H7 (cell line): ENCODE measurements around the gene KCP. TPM values are rescaled to one million over a fixed set of nuclear protein-coding genes. Genes with fewer than 3 reads are reported as not detected.

Experiments used
- DNase-seq: peaks from one replicate; pipeline ENCODE4 v3.0.0; 2012
- H3K27me3 ChIP-seq: 2 replicates; pipeline ENCODE4 v1.6.0; 2011; ENCODE audit warnings: mild to moderate bottlenecking, low read length; ENCODE audit not compliant: control insufficient read depth, insufficient read depth
- H3K36me3 ChIP-seq: replicated peaks from 2 replicates; pipeline ENCODE4 v1.5.1; 2011; ENCODE audit warnings: low read length; ENCODE audit not compliant: control insufficient read depth, insufficient read depth
- H3K4me3 ChIP-seq: 2 replicates; pipeline ENCODE4 v1.5.1; 2011; ENCODE audit warnings: low read depth, mild to moderate bottlenecking, control low read depth, low read length, moderate library complexity; ENCODE audit not compliant: insufficient read depth
- total RNA-seq: library from RNA; depleted of rRNA; stranded (reverse); fragments of >200 nt; shearing (Covaris generic); gene quantifications from 2 replicates; pipeline ENCODE4 v1.2.3, GENCODE V29; 2014

Gene KCP
- total RNA-seq, 1 experiment from 2014 or later: 3.4 TPM

DNA sequence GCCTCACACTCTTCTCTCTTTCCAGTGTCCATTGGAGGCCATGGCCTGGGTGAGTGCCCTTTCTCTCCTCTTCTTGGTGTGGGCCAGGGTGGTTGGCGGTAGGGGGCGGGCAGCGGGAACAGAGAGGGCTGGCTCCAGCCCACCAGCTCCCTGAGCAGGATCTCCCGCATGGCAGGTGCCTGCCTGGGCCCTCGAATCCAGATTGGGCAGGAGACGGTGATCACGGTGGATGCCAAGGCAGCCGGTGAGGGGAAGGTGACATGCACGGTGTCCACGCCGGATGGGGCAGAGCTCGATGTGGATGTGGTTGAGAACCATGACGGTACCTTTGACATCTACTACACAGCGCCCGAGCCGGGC, 61.4 kb downstream of the KCP start:
- DNase-seq: no peak
- no peak overlapping the region for H3K4me3 ChIP-seq
- H3K27me3 ChIP-seq: no peaks in the 10 kb centered on the region
- peaks cover 1% of the 10 kb centered on the region for H3K36me3 ChIP-seq

DNA sequence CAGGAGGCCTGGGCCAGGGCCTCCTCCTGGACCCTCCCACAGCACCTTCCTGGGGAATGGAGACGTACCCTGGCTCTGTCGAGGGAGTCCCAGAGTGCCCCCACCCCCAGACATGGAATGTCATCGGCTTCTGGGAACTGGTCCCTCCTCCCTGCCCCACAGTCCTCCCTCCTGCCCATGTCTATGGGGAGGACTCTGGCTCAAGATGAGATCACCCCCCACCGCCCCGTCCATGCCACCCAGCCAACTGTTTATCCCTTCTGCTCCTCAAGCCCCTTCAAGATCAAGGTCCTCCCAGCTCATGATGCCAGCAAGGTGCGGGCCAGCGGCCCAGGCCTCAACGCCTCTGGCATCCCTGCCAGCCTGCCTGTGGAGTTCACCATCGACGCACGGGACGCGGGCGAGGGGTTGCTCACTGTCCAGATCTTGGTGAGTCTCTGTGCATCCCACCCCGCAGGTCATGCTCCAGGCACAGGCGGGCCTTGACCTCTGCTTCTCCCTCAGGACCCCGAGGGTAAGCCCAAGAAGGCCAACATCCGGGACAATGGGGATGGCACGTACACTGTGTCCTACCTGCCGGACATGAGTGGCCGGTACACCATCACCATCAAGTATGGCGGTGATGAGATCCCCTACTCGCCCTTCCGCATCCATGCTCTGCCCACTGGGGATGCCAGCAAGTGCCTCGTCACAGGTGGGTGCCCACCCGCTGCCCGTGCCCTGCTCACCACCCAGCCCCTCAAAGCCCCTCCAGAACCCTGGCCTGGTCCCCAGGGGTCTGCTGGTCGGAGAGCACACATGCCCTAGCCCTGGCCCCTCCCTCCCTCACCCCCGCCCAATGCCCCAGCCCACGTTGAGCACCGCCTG, 62.0 kb downstream of the KCP start:
- DNase-seq: no peak
- no peak overlapping the region for H3K4me3 ChIP-seq
- no peaks in the 10 kb centered on the region for H3K27me3 ChIP-seq
- H3K36me3 ChIP-seq: peaks cover 1% of the 10 kb centered on the region

DNA sequence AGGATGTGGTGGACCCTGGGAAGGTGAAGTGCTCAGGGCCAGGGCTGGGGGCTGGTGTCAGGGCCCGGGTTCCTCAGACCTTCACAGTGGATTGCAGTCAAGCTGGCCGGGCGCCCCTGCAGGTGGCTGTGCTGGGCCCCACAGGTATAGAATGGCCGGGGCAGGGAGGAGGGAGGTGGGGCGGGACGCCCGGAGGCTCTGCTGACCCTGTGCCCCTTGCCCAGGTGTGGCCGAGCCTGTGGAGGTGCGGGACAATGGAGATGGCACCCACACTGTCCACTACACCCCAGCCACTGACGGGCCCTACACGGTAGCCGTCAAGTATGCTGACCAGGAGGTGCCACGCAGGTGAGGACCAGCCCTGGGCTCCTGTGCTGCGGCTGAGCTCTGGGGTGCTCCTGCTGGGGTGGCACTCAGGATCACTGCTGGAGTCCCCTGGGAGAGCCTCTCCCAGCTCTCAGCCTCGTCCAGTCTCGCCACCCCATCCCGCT, 62.7 kb downstream of the KCP start:
- Histone ChIP-seq H3K4me3 (no peak overlapping the region), H3K36me3 (peaks cover 1% of the 10 kb centered on the region), H3K27me3 (no peaks in the 10 kb centered on the region)
- DNase-seq: no peak

DNA sequence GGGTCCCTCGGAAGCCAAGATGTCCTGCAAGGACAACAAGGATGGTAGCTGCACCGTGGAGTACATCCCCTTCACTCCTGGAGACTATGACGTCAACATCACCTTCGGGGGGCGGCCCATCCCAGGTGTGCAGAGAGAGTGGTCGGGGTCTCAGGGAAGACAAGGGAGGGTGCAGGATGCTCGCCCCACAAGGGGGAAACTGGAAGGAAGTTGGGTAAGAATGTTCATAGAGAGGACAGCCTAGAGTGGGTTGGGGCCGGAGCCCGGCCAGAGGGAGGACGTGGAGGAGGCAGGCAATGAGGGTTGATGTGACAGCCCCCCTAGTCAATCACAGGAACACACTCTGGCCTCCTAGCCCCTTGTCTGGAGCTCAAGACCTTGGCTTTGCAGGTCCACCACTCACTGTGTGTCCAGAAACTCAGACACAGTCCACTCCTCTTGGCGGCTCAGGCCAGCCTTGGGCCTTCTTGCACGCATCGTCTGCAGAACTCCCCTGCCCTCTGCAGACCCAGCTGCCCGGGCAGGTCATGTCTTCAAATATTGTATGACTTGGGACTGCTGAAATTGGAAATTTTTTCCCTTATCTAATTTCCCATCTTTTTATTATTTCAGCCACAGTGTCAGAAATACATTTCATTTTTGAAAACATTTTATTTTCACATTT, 63.6 kb downstream of the KCP start:
- no peak for DNase-seq
- Histone ChIP-seq H3K4me3 (no peak overlapping the region), H3K27me3 (no peaks in the 10 kb centered on the region), H3K36me3 (peaks cover 1% of the 10 kb centered on the region)

- DNase-seq: no peak
These were observed 64.5 kb downstream of the KCP start for GRCh38 chr7:128845987-128846386.

DNA sequence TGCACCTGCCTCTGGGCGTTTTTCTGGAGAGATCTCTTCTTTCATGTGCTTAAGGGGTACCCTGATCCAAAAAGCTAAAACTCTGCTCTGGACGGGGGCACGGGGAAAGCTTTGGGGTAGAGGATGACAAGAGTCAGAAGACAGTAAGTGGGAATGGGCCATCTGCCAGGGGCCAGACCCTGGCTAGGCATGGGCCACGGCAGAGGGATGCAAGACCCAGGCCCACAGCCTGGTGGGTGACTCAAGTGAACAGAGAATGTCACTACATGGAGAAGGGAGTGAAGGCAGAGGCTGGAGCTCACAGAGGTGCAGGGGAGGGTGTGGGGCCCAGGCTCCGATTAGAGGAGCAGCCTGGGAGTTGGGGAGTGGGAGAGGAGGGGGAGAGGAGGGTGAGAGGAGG, 65.0 kb downstream of the KCP start:
- DNase-seq: no peak
- Histone ChIP-seq H3K27me3 (no peaks in the 10 kb centered on the region), H3K36me3 (peaks cover under 1% of the 10 kb centered on the region), H3K4me3 (no peak overlapping the region)

More at GRCh38 chr7:128845987-128846386, 64.5 kb downstream of the KCP start:
- H3K36me3 ChIP-seq: peaks cover 1% of the 10 kb centered on the region; the same call in 1 of the 2 replicates
- H3K27me3 ChIP-seq: no peaks in the 10 kb centered on the region
- H3K4me3 ChIP-seq: no peak overlapping the region

- Histone ChIP-seq H3K4me3 (no peak overlapping the region), H3K27me3 (no peaks in the 10 kb centered on the region), H3K36me3 (no peaks in the 10 kb centered on the region; the same call in none of the 2 replicates)
- DNase-seq: no peak
These were observed 65.7 kb downstream of the KCP start for GRCh38 chr7:128844777-128845311.

DNA sequence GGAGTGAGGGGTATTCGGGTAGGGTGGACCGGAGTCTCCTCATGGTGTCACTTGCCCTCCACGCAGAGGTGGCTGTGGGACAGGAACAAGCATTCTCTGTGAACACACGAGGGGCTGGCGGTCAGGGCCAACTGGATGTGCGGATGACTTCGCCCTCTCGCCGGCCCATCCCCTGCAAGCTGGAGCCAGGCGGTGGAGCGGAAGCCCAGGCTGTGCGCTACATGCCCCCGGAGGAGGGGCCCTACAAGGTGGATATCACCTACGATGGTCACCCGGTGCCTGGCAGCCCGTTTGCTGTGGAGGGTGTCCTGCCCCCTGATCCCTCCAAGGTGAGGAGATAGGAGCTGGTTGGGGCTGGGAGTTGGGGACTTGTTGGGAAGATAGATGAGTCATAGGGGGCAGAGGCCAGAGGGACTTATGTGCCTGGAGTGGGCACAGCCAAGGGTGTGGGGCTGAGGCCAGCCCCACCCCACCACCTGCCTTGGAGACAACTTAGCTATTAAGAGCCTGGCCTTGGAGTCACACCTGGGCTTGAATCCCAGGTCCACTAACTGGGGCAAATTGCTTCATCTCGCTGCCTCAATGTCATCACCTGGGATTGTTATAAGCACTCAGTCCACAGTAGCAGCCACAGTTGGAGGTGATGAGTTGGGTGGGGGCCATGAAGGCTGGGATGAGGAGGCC, 66.4 kb downstream of the KCP start:
- no peaks in the 10 kb centered on the region; the same call in none of the 2 replicates for H3K36me3 ChIP-seq

GRCh38 chr7:128842674-128843641, 67.6 kb downstream of the KCP start:
- Histone ChIP-seq H3K4me3 (no peak overlapping the region), H3K36me3 (no peaks in the 10 kb centered on the region; the same call in 1 of the 2 replicates), H3K27me3 (no peaks in the 10 kb centered on the region)
- no peak for DNase-seq

More for the DNA sequence above, 66.4 kb downstream of the KCP start:
- DNase-seq: no peak
- Histone ChIP-seq H3K4me3 (no peak overlapping the region), H3K27me3 (no peaks in the 10 kb centered on the region)

GRCh38 chr7:128841921-128842673, 68.4 kb downstream of the KCP start:
- DNase-seq: peak; percentile 98
- no peaks in the 10 kb centered on the region; the same call in 1 of the 2 replicates for H3K36me3 ChIP-seq

GRCh38 chr7:128841171-128841690, 69.3 kb downstream of the KCP start:
- DNase-seq: peak; percentile 66
- H3K27me3 ChIP-seq: no peaks in the 10 kb centered on the region
- H3K4me3 ChIP-seq: no peak overlapping the region
- H3K36me3 ChIP-seq: no peaks in the 10 kb centered on the region; the same call in 1 of the 2 replicates

More at GRCh38 chr7:128841921-128842673, 68.4 kb downstream of the KCP start:
- H3K4me3 ChIP-seq: no peak overlapping the region
- no peaks in the 10 kb centered on the region for H3K27me3 ChIP-seq

DNA sequence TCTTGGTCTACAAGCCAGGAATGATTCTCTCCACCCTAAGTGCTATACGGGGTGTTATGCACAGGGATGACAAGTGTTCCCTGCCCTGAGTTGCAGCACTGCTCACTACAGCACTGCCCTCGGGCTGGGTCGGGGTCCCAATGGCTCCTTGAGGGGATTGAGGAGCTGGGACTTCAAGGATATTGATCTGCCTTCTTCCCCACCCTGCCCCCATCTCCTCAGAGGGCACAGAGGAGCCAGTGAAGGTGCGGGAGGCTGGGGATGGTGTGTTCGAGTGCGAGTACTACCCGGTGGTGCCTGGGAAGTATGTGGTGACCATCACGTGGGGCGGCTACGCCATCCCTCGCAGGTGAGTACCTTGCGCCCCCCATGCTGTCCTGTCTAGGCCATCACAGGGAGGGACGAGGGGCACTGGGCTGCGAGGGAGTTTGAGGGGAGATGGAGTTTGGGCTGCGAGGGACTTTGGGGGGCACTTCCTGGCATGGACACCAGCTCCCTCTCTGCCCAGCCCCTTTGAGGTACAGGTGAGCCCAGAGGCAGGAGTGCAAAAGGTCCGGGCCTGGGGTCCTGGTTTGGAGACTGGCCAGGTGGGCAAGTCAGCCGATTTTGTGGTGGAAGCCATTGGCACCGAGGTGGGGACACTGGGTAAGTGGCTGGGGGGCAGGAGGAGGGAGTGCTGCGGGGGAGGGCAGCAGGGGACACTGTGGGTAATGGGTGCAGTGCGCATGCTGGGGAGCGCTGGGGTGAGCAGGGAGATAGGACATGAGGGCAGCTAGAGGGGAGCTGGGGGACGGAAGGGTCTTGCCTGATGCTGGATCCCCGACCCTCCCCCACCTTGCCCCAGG, 70.0 kb downstream of the KCP start:
- H3K27me3 ChIP-seq: no peaks in the 10 kb centered on the region
- no peaks in the 10 kb centered on the region; the same call in 1 of the 2 replicates for H3K36me3 ChIP-seq
- peak; percentile 52 for DNase-seq
- no peak overlapping the region for H3K4me3 ChIP-seq
